Medulla oblongata (tissue), 1 donor: Measurements from ENCODE around the gene ZFR.
"Not testable (repeated sequence)": the region's sequence is repeated elsewhere in the genome, so short reads cannot be mapped to it uniquely, and the experiment has no call there.

ENCODE experiments used
- DNase-seq: peaks from one replicate; pipeline ENCODE4 v3.0.0-alpha.2; 2015; ENCODE audit errors: extremely low spot score

The ZFR gene

DNA sequence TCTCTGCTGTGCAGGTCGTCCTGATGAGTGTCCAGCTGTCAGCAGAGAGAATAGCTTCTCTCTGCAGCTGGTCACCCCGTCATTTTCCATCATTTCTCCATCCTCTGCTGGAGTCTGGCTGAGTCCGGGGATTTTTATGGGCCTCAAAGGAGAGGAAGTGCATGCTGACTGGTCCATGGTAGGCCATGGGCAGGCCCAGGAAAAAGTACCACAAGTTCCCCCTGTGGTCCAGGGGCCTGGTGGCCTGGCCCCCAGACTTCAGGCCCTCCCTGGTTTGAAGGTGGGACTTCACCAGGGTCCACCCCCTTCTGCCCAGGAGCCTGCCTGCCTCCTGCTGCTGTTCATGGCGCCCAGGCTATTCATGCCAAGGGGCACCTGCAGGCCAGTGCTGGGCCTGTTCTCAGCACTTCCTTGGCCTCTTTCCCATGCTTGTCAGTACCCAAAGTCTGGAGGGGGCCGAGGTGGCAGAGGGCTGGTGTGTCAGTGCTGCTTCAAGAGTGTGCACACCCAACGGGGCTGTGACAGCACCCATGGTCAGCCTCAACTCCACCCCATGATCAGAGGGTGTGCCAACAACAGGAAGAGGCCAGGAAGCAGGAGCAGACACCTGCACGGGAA, 124.5 kb downstream of the ZFR start:
- no peak for DNase-seq

DNA sequence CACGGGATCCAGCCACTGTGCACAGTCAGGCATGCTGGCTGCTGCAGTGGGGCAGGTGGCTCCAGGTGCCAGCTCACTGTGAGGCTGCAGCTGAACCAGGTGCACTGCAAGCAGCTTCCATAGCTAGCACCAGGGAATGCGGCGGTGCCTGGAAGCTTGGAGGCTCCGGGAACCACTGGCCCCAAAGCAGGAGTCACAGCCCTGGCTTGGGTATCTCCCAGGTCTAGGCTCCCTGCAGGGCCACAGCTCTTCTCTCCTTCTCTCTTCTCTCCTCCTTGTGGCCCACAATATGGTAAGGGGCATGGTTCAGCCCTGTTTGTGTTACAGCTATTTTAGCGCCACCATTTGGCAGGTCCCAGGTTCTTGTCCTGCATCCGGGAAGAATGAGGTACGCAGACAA, 125.1 kb downstream of the ZFR start:
- DNase-seq = no peak

DNA sequence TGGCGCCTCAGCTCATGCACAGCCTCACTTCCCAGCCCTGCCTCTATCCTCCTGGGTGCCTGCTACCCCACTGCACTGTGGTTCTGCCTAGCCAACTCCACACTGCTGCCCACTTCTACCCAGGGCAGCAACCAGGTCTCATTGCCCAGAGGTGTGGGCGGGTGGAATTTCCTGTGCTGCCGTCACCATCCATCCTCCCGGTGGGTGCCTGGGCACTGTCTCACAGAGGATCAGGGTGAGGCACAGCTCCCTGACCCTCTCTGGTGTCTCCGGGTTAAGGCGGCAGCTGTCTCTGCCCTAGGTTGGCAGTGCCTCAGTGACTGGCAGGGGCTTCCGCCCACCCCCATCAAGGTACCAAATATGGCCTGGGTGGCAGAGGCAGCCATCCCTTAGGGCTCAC, 127.5 kb downstream of the ZFR start:
- DNase-seq = no peak

DNA sequence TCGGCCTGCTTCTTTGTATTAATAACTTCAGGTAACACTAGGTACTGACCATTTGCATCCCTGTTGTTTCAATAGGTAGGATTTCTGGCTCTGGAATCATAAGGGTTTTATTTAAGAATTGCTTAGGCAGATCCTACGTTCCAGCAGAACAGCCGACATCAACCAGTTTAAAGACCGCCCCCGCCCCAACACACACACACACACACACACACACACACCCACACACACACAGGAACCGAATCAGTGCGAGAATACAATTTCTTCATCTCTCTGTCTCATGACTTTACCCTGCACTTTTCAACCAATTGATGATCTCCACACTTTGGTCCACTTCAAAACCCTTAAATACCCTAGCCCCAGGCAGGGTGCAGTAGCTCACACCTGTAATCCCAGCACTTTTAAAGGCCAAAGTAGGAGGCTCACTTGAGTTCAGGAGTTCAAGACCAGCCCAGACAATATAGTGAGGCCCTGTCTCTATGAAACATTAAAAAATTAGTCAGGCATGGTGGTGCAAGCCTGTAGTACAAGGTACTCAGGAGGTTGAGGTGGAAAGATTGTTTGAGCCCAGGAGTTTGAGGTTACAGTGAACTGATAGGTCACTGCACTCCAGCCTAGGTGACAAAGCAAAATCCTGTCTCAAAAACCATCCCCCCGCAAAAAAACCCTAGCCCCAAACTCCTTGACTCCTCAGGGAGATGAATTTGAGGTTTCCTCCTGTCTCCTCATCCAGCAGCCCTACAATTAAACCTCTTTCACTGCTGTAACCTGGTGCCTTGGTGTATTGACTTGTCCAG, 129.1 kb downstream of the ZFR start:
- DNase-seq = no peak

DNA sequence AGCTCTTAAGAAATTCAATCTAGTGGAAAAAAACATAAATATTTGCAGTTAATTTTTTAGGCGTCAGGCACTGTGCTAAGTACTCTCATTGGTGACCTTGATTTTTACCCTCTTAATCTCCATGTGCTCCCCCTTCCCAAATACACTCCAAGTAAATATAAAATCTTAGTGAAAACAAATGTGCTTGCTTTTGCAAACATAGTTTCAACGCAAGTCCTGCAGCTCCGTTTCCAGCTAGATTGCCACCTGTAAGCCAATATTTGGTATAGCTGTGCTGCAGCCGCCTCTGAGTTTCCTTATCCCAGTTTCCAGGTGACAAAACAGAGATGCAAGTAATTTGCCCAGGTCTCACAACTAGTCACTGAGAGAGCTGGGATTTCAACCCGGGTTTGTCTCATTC, 129.9 kb downstream of the ZFR start:
- no peak for DNase-seq

DNA sequence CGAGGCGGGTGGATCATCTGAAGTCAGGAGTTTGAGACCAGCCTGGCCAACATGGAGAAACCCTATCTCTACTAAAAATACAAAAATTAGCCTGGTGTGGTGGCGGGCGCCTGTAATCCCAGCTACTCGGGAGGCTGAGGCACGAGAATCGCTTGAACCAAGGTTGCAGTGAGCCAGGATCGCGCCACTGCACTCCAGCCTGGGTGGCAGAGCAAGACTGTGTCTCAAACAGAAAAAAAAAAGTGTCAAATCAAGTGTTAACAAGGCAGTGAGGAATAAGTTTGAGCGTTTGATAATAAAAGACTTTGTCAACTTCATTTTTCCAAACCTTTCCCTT, 130.4 kb downstream of the ZFR start:
- not testable (repeated sequence) for DNase-seq

DNA sequence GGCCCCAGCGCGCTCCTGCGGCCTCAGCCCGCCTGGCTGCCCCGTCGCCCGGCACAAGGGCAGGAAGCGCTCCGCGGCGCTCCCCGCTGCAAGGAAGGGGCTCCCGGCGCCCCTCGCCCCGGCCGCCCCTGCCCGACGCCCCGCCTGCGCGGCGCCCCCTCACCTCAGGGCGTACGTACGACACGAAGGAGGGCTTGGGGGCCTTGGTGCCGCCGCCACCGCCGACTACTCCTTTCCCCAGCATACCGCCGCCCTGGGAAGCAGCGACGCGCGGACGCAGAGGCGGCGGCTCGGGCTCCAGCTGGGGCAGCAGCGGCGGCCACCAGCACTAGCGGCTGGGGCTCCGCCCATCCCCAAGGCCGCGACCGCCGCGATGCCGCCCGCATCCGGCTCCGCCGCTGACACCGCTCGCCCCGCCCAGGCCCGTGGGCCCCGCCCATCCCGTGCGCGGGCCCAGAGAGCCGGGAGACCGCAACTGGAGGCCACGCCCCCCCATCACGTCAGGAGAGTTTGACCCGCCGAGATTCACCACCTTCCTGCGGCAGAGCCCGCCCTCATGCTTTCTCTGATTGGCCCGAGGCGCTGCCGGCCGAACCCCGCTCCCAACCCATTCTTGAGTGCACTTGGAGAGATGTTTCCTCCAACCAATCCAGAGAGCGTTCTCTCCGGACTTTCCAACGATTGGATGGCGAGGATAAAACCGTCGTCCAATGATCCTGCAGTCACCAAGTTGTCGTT, 131.8 kb downstream of the ZFR start, which contains the start of gene MTMR12:
Gene MTMR12 (minus strand): TSS at position 345 of the 738 bp plus-strand sequence. CDS start 101 bp downstream, at position 244.
- peak; percentile 100 for DNase-seq

DNA sequence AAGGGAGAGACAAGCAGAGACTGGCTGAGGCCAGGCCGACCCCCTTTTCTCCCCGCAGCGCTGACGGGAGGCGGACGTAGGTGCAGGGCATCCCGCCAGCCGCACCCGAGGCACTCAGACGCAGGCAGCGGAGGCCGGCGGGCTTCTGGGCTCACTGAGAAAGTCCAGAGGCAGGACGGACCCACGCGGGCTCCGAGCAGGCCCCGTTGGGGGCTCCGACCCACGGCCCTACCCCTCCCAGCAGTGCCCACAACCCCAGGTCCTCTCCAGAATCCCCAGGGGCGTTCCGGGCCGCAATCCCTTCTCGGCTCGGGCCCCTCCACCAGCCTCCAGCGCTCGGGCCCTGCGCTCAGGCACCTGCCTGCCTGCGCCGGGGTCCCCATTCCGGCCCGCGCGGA, 132.3 kb downstream of the ZFR start:
- peak; percentile 47 for DNase-seq

DNA sequence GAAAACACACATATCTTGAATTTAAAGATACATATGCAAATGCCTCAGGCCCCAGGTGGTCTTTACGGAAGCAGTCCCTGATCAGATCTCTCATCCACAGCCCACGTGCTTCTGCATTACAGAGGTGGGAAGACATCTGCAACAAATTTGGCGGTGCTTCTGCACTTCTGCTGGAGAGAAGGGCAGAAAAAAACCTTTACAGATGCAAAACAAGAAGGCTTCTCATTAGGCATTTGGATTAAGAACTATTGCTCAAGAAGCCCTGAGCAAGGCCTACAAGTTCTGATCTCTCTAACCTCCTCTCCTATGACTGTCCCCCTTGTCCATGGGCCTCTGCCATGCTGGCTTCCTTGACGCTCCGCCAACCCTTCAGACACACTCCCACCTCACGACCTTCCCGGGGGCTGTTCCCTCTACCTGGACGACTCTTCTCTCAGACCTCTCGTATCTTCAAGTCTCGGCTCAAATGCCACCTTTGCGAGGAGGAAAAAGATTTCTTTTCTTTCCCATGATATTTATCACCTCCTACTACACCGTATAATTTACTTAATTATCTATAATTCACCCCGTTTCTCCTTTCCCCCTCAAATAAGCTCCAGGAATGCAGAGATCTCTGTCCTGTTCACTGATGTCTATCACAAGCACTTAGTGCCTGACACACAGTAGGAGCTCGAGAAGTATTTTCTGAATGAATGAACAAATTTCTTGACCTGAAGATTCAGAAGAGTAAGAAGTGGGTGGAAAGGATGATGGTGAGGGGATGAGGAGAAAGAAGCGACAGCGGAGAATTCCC, 132.9 kb downstream of the ZFR start:
- no peak for DNase-seq

DNA sequence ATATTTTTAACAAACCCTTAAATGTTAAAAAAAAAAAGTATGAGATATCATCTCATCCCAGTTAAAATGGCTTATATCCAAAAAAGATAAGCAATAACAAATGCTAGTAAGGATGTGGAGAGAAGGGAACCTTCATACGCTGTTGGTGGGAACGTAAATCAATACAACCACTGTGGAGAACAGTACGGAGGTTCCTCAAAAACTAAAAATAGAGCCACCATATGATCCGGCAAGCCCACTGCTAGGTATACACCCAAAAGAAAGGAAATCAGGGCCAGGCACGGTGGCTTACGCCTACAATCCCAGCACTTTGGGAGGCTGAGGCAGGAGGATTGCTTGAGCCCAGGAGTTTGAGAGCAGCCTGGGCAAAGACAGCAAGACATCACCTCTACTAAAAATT, 134.8 kb downstream of the ZFR start:
- no peak for DNase-seq

DNA sequence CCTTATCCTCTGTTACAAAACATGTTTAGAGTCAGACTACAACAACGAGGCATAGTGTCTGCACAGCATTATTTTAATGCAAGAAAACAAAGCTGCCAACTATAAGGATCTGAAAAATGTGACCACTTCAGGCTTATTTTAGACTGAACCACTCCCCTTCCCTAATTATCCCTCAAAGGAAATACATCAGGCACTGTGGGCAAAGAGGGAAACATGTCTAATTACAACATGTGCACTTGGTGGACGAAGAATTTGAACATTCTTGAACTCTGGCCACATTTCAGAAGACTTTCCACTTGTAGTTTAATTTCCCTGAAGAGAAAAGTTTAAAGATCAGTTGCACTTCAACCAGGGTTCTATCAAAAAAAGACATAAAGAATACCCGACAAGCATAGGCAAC, 135.6 kb downstream of the ZFR start:
- no peak for DNase-seq

DNA sequence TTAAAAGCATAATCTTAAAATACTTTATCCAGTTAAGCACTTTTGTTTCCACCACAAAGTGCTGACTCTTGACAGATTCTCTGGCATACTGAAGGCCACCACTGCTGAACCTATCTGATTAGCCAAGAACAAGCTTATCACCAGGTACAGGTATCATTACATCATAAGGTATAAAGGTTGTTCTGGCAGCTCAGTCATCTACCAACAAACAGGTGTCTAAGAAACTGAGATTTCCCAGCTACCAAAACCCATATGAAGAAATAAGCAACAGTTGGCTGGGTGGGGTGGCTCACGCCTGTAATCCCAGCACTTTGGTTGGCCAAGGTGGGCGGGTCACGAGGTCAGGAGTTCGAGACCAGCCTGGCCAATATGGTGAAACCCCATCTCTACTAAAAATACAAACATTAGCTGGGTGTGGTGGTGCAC, 136.8 kb downstream of the ZFR start:
- DNase-seq = no peak

DNA sequence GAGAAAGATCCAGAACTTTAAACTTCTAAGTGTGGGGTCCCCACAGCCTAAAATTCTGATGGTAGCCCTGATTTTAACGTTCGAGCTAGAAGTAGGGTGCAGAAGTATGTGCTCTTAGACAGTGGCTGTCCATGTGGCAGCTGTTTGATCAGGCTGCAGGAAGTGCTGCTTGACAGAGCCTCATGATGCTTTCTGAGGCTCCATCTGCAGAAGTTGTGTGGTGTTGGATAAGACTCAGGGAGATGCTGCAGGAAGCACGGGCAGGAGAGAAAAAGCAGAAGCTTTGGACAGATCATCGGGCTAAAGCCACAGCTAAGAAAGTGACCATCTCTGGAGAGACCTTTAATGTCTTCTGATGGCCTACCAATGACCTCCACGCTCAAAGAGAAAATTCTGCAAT, 139.9 kb downstream of the ZFR start:
- DNase-seq = peak; percentile 47
